ENCODE measurements around the gene EGR4. TPM values are rescaled to one million over a fixed set of nuclear protein-coding genes. Genes with fewer than 3 reads are reported as not detected.

The EGR4 gene
- total RNA-seq, 2 experiments from 2014 or later: 0.14 to 0.17 TPM

DNA sequence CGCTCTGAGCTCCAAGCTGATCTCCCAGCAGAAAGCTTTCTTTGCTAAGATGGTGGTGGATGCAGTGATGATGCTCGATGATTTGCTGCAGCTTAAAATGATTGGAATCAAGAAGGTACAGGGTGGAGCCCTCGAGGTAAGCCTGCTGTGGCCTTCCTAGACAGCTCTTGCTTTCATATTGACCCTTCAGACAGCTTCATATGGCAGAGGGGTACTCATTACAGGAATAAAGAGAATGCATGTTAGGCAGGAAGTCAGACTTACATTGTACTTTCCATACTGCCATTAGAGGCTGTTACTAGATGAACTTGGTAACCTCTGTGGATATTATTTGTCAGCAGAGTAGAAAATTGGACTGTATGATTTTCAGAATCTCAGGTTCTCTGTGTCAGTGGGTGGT lies 48.8 kb downstream of the EGR4 start:
- Histone ChIP-seq H3K27ac (ENCODE audit: low read depth in 1 of 2, low read length in 2 of 2) (no peak overlapping the region), H3K9me3 (ENCODE audit: control insufficient read depth in 1 of 2, insufficient read depth in 1 of 2, low read length in 2 of 2) (no peaks in the 10 kb centered on the region), H3K36me3 (ENCODE audit: insufficient read depth, low read length) (peaks cover 95% of the 10 kb centered on the region), H3K4me3 (ENCODE audit: low read length) (no peak overlapping the region), H3K4me1 (ENCODE audit: insufficient read depth, low read length) (no peaks in the 10 kb centered on the region), H3K27me3 (ENCODE audit: control insufficient read depth in 1 of 2, insufficient read depth in 2 of 2, low read length in 2 of 2) (no peaks in the 10 kb centered on the region)
- H3K4me3 Mint-ChIP-seq: no peak overlapping the region
- ATAC-seq (ENCODE audit: poor library complexity): no peak
- H3K36me3 Mint-ChIP-seq (ENCODE audit: low read depth): peaks cover 93% of the 10 kb centered on the region
- TF ChIP-seq, protein P1, sequence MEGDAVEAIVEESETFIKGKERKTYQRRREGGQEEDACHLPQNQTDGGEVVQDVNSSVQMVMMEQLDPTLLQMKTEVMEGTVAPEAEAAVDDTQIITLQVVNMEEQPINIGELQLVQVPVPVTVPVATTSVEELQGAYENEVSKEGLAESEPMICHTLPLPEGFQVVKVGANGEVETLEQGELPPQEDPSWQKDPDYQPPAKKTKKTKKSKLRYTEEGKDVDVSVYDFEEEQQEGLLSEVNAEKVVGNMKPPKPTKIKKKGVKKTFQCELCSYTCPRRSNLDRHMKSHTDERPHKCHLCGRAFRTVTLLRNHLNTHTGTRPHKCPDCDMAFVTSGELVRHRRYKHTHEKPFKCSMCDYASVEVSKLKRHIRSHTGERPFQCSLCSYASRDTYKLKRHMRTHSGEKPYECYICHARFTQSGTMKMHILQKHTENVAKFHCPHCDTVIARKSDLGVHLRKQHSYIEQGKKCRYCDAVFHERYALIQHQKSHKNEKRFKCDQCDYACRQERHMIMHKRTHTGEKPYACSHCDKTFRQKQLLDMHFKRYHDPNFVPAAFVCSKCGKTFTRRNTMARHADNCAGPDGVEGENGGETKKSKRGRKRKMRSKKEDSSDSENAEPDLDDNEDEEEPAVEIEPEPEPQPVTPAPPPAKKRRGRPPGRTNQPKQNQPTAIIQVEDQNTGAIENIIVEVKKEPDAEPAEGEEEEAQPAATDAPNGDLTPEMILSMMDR (IDR thresholded peaks at IDR 0.05): no peak
- intact Hi-C loops (cut with DNase I, micrococcal nuclease): no loop called here
- CTCF ChIA-PET: no interaction called here
- no peak for DNase-seq
- H3K27me3 Mint-ChIP-seq: no peaks in the 10 kb centered on the region
- no peaks in the 10 kb centered on the region for H3K9me3 Mint-ChIP-seq
- peak overlapping the region; percentile 5 for H3K27ac Mint-ChIP-seq
- H3K4me1 Mint-ChIP-seq (ENCODE audit: low read depth): peaks cover 10% of the 10 kb centered on the region
- POLR2A ChIA-PET: interaction anchor here (0.8 to 2.1 kb wide), 2 partner anchors 9 to 11 kb away, joined by 3 to 8 read pairs; partner anchors contain the start of gene CCT7

DNA sequence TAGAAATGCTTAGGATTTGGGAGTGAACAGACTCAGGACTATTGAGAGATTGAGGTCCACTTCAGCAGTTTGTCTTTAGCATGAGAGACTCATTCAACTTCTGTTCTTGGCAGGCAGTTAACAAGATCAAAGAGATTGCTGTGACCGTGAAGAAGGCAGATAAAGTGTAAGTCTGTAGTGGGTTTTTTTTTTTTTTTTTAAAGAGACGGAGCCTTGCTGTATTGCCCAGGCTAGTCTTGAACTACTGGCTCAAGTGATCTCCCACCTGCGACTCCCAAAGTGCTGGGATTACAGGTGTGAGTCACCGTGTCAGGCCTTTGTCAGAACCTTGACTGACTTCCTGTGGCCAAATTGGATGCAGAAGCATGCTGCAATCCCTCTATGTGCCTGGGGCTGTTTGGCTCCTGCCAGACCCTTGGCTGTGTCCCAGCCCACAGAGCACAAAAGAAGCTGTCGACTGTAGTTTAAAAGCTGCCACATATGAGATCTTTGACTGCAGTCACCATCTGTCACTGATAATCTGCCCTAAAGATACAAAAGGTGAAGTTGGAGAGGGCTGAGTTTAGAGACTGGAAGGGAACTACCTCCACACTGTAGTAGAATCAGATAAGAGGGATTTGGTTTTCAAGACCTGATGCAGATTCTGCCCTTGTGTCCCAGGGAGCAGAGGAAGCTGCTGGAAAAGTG lies 49.3 kb downstream of the EGR4 start:
- intact Hi-C loops (cut with DNase I, micrococcal nuclease): no loop called here
- ATAC-seq (ENCODE audit: poor library complexity): no peak
- ChIA-PET POLR2A (interaction anchor here (1.6 to 2.1 kb wide), 2 partner anchors 8 to 10 kb away, joined by 8 to 9 read pairs; partner anchors contain the start of genes CCT7 and PRADC1), CTCF (no interaction called here)
- Mint-ChIP-seq H3K36me3 (ENCODE audit: low read depth) (peaks cover 93% of the 10 kb centered on the region), H3K4me1 (ENCODE audit: low read depth) (peaks cover 15% of the 10 kb centered on the region), H3K27ac (peak overlapping the region; percentile 5), H3K27me3 (no peaks in the 10 kb centered on the region), H3K4me3 (no peak overlapping the region), H3K9me3 (no peaks in the 10 kb centered on the region)
- Histone ChIP-seq H3K27ac (ENCODE audit: low read depth in 1 of 2, low read length in 2 of 2) (no peak overlapping the region), H3K36me3 (ENCODE audit: insufficient read depth, low read length) (peaks cover 95% of the 10 kb centered on the region), H3K9me3 (ENCODE audit: control insufficient read depth in 1 of 2, insufficient read depth in 1 of 2, low read length in 2 of 2) (no peaks in the 10 kb centered on the region), H3K4me3 (ENCODE audit: low read length) (no peak overlapping the region), H3K27me3 (ENCODE audit: control insufficient read depth in 1 of 2, insufficient read depth in 2 of 2, low read length in 2 of 2) (no peaks in the 10 kb centered on the region), H3K4me1 (ENCODE audit: insufficient read depth, low read length) (no peaks in the 10 kb centered on the region)
- TF ChIP-seq, protein P1 (IDR thresholded peaks at IDR 0.05): no peak
- no peak for DNase-seq

Other genes with a start within 250 kb of the EGR4 start
- gene SFXN5, start 221.8 kb downstream of the EGR4 start, total RNA-seq: 1 to 10 TPM; 5.1 to 5.4 TPM
- 10 to 100 TPM; 12.6 to 13.8 TPM for gene RAB11FIP5, start 180.6 kb downstream of the EGR4 start, total RNA-seq
- not detected for gene NOTO, start 91.0 kb downstream of the EGR4 start, total RNA-seq
- gene SMYD5, start 79.3 kb downstream of the EGR4 start, total RNA-seq: 10 to 100 TPM; 39.1 to 46.7 TPM
- 1 to 10 TPM; 2.9 to 3.0 TPM for gene PRADC1, start 60.3 kb downstream of the EGR4 start, total RNA-seq
- gene CCT7, start 59.2 kb downstream of the EGR4 start, total RNA-seq: 10 to 100 TPM; 86.9 to 96.9 TPM
- gene FBXO41, start 9.1 kb downstream of the EGR4 start, total RNA-seq: 10 to 100 TPM; 14.0 to 16.0 TPM
- gene ALMS1, start 92.3 kb upstream of the EGR4 start, total RNA-seq: 10 to 100 TPM; 20.2 to 20.6 TPM